Activated CD8-positive, alpha-beta memory T cell treated with anti-CD3 and anti-CD28 coated beads for 24 hours (primary cell): ENCODE results near the gene NUP214.
"Not testable (repeated sequence)": the region's sequence is repeated elsewhere in the genome, so short reads cannot be mapped to it uniquely, and the experiment has no call there.

Source experiments
- DNase-seq: peaks from one replicate; pipeline ENCODE4 v3.0.0-alpha.2; 2020

NUP214 gene

DNA sequence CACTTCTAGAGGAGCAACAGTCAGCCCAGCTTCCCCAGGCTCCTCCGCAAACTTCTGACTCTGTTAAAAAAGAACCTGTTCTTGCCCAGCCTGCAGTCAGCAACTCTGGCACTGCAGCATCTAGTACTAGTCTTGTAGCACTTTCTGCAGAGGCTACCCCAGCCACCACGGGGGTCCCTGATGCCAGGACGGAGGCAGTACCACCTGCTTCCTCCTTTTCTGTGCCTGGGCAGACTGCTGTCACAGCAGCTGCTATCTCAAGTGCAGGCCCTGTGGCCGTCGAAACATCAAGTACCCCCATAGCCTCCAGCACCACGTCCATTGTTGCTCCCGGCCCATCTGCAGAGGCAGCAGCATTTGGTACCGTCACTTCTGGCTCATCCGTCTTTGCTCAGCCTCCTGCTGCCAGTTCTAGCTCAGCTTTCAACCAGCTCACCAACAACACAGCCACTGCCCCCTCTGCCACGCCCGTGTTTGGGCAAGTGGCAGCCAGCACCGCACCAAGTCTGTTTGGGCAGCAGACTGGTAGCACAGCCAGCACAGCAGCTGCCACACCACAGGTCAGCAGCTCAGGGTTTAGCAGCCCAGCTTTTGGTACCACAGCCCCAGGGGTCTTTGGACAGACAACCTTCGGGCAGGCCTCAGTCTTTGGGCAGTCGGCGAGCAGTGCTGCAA, 72.8 kb downstream of the NUP214 start:
- no peak for DNase-seq

DNA sequence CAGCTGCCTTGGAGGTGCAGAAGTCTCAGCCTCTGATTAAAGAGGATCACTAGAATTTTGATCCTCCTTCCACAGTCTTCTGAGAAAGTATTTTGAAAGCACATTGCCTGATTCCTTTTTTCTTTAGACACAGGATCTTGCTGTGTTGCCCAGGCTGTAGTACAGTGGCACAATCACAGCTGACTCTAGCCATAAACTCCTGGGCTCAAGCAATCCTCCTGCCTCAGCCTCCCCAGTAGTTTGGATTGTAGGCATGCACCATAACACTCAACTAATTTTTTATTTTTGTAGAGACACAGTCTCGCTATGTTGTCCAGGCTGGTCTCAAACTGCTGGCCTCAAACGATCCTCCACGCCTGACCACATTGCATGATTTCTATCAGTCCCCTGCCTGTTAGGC, 76.5 kb downstream of the NUP214 start:
- DNase-seq = no peak

DNA sequence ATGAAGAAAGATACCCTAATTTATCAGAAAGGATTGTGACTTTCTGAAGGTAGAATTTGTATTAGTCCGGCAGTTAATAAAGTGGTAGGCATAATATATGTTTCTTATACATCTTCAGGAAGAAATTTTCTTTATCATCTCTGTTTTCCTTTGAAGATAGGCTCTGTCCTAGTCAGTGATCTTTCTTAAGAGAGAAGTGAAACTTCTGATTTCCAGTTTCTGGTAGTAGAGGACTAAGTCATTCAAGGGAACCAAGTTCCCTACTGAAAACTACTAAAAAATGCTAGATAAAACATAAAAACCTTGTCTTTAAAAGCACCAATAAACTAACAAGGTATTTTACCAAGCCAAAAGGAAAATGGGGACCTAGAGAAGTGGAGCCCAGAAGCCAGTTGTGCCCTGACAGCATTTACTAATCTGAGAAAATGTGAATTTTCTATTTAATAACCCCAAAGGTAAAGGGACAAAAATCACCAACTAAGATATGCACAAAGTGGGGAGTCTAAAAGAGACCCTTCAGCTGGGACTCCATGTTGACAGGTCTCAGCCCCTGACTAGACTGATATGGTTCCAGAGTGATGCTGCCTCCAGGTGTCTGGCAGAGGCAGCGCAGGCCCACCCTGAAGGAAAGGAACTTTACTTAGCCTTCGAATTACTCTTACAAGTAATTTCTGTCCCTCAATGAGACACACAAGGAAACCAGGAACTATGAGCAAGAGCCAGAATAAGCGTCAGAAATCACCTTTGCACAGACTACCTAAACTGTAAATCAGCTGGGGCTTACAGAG, 78.2 kb downstream of the NUP214 start:
- no peak for DNase-seq

DNA sequence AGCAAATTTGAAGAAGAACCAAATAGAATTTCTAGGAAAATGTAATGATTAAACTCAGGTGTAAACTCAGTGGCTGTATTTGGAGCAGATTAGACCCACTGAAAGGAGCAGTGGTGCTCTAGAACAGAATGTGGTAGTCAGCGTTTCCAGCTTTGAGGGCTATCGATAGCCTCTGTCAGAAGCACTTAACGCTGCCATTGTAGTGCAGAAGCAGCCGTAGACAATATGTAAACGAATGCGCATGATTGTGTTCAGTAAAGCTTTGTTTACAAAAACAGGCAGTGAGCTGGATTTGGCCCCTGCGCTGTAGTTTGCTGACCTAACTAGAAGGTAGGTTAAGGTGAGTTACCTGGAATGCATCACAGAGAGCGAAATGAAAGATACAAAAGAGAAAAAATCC, 78.9 kb downstream of the NUP214 start:
- DNase-seq = no peak

DNA sequence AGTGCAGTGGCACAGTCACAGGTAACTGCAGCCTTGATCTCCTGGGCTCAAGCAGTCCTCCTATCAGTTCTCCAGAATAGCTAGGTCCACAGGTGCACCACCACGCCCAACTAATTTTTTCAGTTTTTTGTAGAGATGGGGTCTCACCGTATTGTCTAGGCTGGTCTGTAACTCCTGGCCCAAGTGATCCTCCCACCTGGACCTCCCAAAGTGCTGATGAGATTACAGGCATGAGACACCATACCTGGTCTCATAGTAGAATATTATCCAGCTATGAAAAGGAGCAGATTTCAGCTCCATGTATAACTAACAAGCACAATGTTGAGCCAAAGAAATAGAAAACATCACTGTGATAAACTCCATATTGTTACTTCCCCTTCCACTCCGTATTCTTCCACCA, 81.1 kb downstream of the NUP214 start:
- DNase-seq = no peak

DNA sequence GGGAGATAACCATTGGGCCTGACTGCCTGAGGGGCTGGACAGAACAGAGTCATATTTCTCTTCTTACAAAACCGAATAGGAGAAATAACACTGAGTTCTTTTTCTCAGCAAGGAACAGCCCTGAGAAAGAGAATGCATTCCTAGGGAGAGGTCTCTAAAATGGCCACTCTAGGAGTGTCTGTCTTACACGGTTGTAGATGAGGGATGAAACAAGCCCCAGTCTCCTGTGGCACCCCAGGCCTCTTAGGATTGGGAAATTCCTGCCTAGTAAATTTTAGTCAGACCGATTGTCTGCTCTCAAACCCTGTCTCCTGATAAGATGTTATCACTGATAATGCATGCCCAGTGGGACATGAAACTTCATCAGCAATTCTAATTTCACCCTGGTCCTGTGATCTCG, 86.5 kb downstream of the NUP214 start:
- DNase-seq = not testable (repeated sequence)

DNA sequence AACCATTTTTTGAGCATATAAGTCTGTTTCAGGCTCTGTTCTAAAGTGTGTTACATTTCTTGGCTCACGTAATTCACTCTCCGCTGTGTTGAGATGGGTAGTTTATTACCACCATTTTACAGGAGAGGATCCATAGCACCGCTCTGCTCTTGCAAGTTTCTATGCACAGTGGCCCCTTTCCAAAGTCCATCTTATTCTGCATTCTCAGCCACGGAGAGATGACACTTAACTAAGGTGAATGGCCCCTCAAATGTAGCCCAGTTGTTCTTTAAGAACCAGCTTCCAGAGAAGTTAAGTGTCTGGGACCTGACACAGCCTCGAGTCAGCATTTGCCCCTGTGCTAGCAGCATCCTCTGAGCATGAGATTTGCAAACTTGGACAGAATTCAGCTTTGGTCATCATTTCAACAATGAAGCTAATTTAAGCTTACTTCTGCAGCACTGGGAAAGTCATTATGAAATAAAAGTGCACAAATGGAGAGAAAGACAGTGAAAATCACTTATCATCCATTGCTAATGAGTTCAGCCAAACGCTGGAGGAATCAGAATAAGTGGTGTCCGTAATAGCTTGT, 89.0 kb downstream of the NUP214 start:
- DNase-seq = peak; percentile 45

DNA sequence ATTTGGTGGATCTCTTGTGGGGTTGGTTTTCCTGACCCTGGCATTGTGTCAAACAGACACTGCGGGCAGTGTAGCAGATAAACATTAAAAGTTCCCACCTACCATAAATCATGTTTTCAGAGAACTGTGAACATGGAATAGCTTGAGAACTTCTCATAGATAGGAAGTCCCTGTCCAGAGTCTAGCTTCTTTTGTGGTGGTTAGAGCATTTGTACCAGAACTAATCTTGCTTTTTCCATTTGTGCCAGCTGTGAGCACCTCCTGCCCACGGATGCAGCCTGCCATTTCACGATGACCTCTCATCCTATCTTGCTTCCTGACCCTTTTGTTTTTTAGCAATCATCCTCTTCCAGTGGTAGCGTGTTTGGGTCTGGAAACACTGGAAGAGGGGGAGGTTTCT, 89.5 kb downstream of the NUP214 start:
- DNase-seq = no peak

DNA sequence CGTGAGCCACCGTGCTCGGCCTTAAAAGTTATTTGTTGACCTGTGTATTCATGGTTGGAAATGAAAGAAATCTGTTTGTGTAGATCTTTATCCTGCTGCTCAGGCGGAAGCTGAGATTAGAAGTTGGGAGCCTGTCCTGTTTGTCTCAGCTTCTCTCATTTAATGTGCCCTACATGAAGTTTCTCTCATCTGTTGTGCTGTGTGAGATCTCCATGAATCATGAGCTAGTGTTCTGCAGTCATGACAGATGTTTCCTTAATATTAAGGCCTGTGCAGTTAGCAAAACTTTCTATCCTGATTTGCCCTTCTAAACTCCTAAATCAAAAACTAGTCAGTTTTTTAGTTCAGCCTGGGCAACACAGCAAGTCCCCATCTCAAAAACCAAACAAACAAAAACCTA, 91.4 kb downstream of the NUP214 start:
- no peak for DNase-seq

DNA sequence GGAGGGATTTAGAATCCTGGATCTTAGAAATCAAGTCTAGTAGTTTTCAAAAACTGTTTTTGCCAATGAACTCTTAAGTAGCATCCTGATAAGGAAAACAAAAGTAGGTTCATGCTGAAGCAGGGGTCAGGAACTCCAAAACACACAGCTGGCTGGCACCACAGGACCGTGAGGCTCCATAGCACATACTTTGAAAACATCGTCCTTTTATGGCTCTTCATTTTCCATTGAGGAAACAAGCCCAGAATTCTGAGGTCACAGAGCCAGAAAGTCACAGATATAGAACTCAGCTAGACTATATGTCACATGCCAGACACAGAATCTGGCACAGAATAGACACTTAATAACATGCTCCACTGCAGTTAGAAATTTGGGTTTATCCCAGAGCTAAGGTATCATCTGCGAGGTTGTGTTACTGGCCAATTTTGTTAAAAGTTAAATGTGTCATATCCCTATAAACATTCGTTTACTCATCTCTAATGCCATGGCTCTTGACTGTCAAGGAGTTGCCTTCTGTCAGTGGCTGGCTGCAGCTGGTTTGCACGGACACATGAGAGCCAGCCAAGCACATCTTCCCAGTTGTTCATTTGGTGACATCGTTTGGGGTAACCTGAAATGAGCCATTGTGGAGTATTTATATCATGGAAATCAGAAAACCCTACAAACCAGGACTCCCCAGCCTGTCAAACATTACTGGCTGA, 92.1 kb downstream of the NUP214 start:
- no peak for DNase-seq

DNA sequence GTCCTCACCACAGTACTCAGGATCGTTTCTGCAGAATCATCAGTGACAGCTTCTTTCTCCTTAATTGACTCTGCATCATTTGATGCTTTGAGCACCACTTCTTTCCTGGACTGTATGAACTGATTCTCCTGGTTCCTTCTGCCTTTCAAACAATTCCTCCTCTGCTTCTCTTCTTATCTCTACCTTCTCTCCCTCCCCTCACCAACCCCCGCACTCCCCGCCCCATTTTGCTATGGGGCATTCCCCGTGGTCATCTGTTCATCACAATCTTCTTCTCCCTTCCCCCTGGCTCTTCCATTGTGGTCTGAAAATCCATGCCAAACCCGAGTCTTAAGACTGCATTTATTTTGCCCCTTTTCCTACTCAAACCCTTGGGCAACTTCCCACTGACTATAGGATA, 93.0 kb downstream of the NUP214 start:
- no peak for DNase-seq

DNA sequence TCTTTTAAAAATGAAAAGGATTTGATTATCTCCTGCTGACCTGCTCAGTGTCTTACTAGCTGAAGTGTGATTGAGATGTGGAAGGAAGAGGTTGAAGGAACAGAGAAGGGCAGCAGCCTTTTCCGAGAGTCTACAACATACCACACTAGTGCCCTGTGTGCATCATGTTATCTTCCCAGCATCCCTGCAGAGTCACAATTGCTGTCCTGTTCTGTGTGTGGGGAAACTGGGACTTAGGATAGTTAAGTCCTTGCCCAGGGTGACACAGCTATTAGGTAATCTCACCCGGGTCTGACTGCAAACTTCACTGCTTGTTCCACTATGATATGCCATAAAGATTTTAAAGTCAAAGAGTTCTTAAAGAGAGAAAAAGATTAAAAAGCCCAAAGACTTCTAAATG, 95.1 kb downstream of the NUP214 start:
- DNase-seq = no peak

DNA sequence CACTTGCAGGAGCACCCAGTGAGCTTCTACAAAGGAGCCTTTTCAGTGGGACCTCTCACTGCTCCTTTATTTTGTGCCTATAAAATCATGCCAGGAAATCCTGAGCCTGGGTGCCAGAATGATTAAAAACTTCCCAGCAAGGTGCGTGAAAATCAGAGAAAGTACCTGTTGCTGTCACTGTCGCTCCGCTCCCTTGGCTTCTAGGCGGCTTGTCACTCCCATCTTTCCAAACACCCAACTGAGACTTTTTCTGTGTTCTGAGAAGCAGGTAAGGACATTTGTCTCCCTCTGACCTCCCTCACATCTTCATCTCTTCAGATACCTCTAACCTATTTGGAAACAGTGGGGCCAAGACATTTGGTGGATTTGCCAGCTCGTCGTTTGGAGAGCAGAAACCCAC, 97.1 kb downstream of the NUP214 start:
- DNase-seq = no peak

DNA sequence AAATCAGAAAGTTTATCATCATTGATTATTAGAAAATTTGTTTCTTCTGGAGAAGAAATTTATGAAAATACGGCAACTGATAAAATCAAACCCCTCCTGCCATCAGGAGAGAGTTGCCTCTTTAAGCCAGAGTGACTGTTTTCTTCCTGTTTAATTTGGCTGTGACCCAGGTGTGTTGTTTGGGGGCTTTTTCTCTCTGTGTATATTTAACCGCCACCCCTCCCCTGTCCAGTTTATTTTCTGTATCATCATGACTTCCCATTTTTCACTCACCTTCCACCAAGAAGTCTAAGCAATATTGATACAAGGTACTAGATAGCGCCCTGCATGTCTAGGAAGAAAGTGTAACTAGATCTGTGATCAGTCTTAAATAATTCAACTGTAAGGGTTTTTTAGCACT, 100.8 kb downstream of the NUP214 start:
- no peak for DNase-seq

DNA sequence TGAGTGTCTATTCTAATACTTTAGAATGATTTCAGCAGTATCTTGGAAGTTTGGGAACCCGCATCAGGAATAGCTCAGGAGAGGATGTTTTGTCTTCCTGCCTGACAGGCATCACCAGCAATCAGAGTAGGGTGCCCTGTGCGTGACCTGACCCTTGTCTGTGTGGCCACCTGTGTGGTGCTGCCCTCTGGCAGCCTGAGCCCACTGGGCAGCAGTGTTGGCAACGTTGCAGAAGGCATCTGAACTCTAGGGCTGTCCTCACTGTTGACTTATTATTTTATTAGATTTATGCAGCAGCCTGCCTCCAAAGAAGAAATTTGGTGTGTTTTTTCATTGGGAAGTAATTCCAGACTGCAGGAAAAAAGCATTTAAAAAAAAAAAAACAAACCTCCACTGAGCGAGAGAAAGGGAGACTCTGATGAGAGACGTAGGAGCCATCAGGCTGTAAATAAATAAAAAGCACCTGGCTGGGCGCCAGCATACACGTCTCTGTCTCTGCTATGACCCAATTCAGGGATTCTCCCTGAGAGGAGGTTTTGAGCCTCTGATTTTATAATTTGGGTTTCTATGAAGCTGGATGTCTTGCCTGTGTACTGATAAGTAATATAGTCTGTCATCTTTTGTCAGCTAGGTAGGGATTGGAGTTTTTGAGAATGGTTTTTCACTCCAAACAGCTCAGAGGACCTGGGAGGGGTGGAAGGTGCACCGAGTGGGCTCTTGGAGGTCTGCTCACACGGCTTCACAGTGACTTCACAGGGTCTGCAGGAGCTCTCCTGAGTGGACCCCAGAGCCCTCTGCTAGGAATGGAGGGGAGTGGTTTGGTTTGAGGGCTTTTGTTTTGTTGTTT, 101.9 kb downstream of the NUP214 start:
- DNase-seq = no peak

DNA sequence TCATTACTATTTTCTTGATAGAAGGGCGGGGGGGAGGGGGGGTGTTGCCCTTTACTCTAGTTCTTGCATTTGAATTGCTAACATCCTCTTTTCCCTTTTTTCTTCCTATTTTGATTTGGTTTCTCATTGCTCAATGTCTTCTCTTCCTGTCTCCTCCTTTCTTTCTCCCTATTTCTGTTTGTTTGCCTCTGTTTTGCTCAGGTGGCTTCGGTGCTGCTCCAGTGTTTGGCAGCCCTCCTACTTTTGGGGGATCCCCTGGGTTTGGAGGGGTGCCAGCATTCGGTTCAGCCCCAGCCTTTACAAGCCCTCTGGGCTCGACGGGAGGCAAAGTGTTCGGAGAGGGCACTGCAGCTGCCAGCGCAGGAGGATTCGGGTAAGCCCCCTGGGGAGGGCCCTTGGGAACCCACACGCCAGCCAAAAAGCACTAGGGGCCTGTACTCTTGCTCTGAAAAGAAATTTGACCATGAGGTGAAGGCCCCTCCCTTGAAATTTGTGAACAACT, 102.6 kb downstream of the NUP214 start:
- no peak for DNase-seq

DNA sequence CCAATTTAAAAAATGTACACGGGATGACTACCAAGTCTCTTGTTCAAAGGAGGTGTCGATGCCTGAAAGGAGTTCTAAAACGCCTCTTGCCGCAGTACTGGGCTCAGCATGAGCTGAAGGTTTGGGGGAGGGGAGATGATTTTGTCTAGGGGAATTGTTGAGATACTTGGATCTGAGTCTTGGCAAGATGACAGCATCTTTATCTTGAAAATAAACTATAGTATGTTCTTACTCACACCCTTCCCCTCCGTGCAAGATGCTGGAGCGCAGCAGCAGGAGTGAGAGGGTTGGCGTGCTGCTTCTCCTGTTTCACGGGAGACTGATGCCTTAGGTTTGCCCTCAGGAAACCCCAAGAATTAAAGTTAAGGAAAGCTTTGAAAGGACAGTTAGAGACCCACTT, 103.6 kb downstream of the NUP214 start:
- no peak for DNase-seq

DNA sequence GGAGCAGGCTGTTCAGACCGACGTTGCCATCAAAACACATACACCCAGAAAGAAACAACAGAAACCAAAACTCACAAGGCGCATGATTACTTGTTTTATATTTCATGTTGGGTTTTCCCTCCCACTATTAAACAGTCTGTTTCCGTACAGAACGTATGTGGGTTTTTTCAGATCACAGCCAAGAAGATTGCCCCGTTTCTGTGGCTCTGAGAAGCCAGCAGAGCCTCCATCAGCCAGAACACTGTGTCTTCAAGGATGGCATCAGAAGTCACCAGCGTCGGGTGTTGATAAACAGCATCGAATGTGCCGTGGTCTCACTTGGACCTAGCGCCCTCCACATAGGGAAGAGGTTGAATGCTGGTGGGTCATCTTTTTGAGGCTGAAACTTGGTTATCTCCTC, 108.2 kb downstream of the NUP214 start:
- no peak for DNase-seq

DNA sequence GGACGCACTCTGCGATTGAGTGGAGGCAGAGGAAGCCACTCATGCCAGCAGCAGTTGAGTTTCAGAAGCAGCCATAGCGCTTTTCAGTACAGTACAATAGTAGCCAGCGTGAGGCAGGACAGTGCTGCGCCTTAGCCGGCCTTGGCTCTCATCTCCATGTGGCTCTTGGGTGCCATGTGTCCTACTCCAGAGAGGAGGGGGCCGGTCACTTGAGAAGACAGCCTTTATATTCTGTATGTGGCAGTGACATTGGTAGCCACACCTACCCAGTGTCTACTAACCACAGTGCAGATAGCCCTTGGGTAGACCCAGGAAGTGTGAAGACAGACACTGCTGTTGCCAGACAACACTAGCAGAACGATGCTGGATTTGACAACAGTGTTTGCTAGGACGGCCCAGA, 108.6 kb downstream of the NUP214 start:
- DNase-seq = no peak

DNA sequence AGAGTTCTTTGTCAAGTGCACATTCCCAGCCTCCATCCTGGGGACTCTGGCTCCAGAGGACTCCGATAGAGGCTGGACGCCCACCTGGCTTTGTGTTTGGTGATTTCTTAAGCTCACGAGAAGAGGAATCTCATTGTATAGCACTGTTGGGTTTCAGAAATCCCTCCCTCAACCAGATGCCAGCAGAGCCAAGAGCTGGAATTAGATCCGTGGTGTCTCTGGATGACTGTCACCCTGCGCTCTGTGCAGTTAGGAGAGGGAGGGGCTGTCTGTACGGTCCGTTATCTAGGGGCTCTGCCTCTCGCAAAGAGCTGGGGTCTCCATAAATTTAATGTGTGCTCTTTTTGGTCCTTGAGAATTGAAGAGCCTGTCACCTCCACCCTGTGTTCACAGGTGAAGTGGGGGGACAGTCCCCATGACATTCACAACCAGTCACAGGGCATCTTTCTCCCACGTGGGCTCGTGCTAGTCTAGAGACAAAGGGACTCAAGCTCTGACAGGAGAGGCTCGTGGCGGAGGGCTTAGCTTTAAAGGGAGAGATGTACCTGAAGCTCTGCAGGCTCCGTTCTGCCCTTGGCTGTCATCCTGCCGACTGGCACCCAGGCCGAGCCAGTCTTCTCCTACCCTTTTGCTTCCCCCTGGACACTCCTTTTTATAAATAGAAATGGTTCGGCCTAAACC, 109.6 kb downstream of the NUP214 start:
- no peak for DNase-seq

DNA sequence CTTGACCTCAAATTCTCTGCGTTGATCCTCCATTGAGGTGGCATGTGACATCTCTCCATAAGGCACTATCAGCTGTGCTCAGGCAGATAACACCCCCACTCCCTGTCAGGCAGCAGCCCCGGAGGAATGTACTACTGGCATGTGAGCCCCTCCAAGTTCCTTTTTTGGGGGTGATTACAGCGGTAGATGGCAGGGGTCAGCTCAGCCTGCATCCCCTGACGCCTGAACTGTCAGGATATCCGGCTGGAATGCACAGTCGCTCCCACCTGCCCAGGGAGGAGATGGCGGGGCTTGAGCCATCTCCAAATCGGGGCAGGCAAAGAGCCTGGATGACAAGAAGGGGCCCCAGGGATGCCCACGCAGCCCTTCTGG, 110.1 kb downstream of the NUP214 start:
- DNase-seq = no peak

DNA sequence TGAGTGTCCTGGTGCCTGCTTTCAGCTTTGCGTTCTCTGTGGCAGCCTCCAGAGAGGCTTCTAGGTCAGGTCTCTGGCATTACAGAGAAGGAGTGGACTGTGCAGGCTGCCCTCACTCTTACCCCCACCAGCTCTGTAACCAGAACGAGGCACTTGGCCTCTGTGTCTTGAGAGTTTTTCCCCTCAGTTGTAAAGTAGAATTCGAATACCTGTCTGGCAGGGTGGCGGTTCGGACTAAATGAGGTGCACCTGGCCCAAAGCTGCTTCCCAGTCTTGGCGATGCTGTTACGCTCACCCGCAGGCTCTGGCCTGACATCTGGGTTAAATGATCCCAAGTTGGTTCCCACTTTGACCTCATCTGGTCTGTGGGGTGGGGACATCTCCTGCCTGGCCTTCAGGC, 110.8 kb downstream of the NUP214 start:
- DNase-seq = no peak
